Activated T-cell treated with anti-CD3 and anti-CD28 coated beads, Interleukin-2, amount 50 U/mL, for 4 hours (primary cell): Measurements from ENCODE around the gene ZNF446. TPM values are rescaled to one million over a fixed set of nuclear protein-coding genes. Genes with fewer than 3 reads are reported as not detected.
A peak's percentile ranks its signal among the peaks of the same experiment; 100 is the strongest.
"Not testable (repeated sequence)": the region's sequence is repeated elsewhere in the genome, so short reads cannot be mapped to it uniquely, and the experiment has no call there.

Experiments
- ATAC-seq, 2 donors: fragments of 200-7000 bp; cut with Tn5 transposase; one replicate each; pipeline ENCODE4 v1.10.0; 2021
- DNase-seq: peaks from one replicate; pipeline ENCODE4 v3.0.0-alpha.2; 2020
- H3K27me3 Mint-ChIP-seq: one replicate; pipeline ENCODE4 v1.8.0; 2021; ENCODE audit warnings: low read depth, mixed read lengths
- H3K36me3 Mint-ChIP-seq: one replicate; pipeline ENCODE4 v1.8.0; 2022; ENCODE audit warnings: mixed read lengths; ENCODE audit not compliant: insufficient read depth
- H3K4me1 Mint-ChIP-seq: one replicate; pipeline ENCODE4 v1.8.0; 2021; ENCODE audit warnings: low read depth, mixed read lengths
- H3K4me3 Mint-ChIP-seq: one replicate; pipeline ENCODE4 v1.8.0; 2021; ENCODE audit warnings: mild to moderate bottlenecking, moderate library complexity, mixed read lengths
- H3K9me3 Mint-ChIP-seq: one replicate; pipeline ENCODE4 v1.8.0; 2021; ENCODE audit warnings: mixed read lengths
- total RNA-seq, 3 donors: library from RNA; stranded (reverse); gene quantifications; one replicate each; pipeline ENCODE4 v1.2.1, GENCODE V29; 2021

Gene ZNF446
- total RNA-seq, 3 donors from 2014 or later, result 5.3 to 6.4 (median 6.0) TPM

DNA sequence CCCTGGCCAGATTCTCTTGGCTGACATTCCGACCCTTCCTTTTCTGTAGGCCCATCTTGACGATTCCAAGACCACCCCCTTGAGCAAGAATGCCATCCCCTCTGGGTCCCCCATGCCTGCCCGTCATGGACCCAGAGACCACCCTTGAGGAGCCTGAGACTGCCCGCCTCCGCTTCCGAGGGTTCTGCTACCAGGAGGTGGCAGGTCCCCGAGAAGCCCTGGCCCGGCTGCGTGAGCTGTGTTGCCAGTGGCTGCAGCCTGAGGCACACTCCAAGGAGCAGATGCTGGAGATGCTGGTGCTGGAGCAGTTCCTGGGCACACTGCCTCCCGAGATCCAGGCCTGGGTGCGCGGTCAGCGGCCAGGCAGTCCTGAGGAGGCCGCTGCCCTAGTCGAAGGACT lies 978 bp downstream of the ZNF446 start:
- Mint-ChIP-seq H3K27me3 (no peaks in the 10 kb centered on the region), H3K4me3 (peak overlapping the region; percentile 90), H3K36me3 (peaks cover 6% of the 10 kb centered on the region), H3K4me1 (peaks cover 19% of the 10 kb centered on the region), H3K9me3 (no peaks in the 10 kb centered on the region)
- DNase-seq, result no peak
- no peak for ATAC-seq

DNA sequence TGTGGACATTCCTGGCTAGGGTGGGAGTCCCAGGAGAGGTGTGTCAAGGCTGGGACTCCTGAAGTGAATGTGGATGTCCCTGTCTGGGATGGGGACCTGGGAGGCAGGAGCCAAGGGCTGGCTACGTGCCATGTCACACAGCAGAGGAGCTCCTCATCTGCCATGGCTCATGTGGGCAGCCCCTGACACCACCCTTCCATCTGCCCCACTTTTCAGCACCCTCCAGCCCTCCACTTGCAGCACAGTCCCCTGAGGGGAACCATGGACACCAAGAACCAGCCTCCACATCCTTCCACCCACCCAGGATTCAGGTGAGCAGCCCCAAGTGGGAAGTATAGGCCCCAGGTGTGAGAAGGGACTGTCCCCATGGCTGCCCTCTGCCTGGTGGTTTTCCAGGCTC lies 1.7 kb downstream of the ZNF446 start:
- peaks cover 19% of the 10 kb centered on the region for H3K4me1 Mint-ChIP-seq
- H3K36me3 Mint-ChIP-seq, result peaks cover 2% of the 10 kb centered on the region
- no peak for ATAC-seq
- H3K27me3 Mint-ChIP-seq, result no peaks in the 10 kb centered on the region
- no peak for DNase-seq
- H3K9me3 Mint-ChIP-seq, result no peaks in the 10 kb centered on the region
- H3K4me3 Mint-ChIP-seq, result no peak overlapping the region

DNA sequence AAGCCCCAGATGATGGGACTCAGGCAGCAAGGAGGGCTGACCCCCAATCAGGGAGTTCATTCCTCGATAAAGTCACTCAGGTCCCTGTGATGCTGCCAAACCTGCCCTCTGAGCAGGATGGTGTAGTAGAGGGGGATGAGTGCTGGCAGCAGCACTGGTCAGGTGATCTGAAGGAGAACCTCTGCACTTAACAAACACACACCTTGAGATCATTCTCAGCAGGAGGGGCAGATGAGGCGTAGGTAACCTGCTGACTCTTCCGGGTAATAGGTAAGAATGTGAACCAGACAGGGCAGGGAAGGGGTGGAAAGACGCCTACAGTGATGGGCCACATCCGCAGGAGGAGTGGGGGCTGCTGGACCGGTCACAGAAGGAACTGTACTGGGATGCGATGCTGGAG lies 3.2 kb downstream of the ZNF446 start:
- DNase-seq, result no peak
- Mint-ChIP-seq H3K9me3 (no peaks in the 10 kb centered on the region), H3K4me1 (peaks cover 19% of the 10 kb centered on the region), H3K4me3 (no peak overlapping the region), H3K36me3 (peaks cover 2% of the 10 kb centered on the region), H3K27me3 (no peaks in the 10 kb centered on the region)
- ATAC-seq, result no peak

DNA sequence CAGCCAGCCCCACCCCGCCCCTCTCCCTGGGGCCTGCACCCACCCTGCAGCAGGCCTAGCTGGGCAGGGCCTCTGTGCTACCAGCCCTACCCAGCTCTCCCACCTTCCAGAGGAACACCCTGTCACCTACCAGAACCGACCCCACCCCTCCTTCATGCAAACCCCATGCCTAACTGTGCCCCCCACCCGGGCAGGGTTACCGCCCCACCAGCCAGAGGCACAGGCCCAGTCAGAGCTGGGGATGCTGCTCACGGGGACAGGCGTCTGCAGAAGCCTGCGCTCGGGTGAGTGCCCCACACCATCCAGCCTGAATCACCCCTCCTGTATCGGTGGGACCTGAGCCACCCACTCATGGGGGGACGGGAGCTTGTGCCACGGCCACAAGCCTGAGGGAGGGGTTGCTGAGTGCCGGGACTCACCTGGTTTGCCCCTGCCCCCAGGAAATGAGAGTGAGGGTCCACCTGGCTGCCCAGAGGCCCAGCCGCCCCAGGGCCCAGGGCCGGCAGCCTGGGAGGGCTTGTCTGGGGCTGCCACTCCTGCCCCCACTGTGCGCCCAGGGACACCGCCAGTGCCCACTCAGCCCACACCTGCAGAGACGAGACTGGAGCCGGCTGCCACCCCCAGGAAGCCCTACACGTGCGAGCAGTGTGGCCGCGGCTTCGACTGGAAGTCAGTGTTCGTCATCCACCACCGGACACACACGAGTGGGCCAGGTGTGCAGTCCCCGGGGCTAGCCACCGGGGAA lies 3.8 kb downstream of the ZNF446 start:
- peaks cover 16% of the 10 kb centered on the region for H3K4me1 Mint-ChIP-seq
- no peak overlapping the region for H3K4me3 Mint-ChIP-seq
- peaks cover 2% of the 10 kb centered on the region for H3K36me3 Mint-ChIP-seq
- DNase-seq (no peak), ATAC-seq (no peak)
- no peaks in the 10 kb centered on the region for H3K9me3 Mint-ChIP-seq
- no peaks in the 10 kb centered on the region for H3K27me3 Mint-ChIP-seq

DNA sequence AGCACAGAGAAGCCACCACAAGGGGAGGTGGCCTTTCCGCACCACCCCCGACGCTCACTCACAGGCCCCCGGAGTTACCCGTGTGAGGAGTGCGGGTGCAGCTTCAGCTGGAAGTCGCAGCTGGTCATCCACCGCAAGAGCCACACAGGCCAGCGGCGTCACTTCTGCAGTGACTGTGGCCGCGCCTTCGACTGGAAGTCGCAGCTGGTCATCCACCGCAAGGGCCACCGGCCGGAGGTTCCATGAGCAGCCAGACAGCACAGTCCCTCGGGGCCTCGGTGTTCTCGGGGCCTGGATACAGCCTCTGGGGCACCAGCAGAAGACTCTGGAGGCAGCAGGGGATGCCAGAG lies 4.3 kb downstream of the ZNF446 start:
- Mint-ChIP-seq H3K4me1 (peaks cover 12% of the 10 kb centered on the region), H3K27me3 (no peaks in the 10 kb centered on the region), H3K4me3 (no peak overlapping the region), H3K36me3 (peaks cover 2% of the 10 kb centered on the region), H3K9me3 (no peaks in the 10 kb centered on the region)
- no peak for ATAC-seq
- DNase-seq, result no peak

DNA sequence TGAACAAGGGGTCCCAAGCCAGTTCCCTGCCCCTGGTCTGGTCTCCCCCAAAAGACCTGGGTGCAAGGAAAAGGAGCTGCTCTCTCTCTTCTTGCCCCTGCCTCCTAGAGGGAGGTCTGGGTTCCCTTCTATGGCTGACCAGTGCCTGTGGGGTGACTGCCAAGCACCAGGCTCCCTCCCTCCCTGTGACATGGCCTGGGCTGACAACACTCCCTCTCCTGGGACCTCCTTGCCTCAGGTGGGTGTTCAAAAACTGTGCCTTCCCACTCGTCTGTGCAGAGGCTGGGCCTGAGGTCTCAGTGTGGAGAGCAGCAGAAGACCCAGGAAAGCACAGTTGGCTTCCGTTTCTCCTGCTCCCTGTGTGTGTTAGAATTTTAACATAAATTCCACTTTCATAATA lies 4.7 kb downstream of the ZNF446 start:
- no peaks in the 10 kb centered on the region for H3K9me3 Mint-ChIP-seq
- H3K36me3 Mint-ChIP-seq, result peaks cover 2% of the 10 kb centered on the region
- no peaks in the 10 kb centered on the region for H3K27me3 Mint-ChIP-seq
- DNase-seq, result no peak
- no peak for ATAC-seq
- H3K4me1 Mint-ChIP-seq, result peaks cover 9% of the 10 kb centered on the region
- no peak overlapping the region for H3K4me3 Mint-ChIP-seq

DNA sequence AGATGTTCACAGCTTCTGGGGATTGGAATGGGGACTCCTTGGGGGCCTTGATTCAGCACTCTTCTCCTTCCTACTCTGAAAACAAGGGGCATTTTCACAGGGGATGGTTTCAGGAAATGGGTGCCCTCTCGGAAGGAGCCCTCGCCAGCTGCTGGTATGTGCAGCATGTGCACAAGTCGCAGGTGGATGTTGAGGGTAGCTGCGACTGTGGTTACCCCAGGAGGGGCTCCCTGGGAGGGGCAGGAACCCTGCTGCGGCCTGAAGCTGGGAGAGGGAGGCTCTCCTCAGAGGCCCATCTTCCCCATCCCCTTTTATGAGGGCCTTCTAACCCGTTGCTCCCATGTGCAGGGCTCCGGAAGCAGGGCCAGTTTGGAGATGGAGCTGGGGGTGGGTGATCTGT lies 6.2 kb downstream of the ZNF446 start:
- H3K9me3 Mint-ChIP-seq, result no peaks in the 10 kb centered on the region
- no peaks in the 10 kb centered on the region for H3K4me1 Mint-ChIP-seq
- no peak for DNase-seq
- H3K27me3 Mint-ChIP-seq, result no peaks in the 10 kb centered on the region
- ATAC-seq, result no peak
- peaks cover 2% of the 10 kb centered on the region for H3K36me3 Mint-ChIP-seq
- H3K4me3 Mint-ChIP-seq, result no peak overlapping the region

DNA sequence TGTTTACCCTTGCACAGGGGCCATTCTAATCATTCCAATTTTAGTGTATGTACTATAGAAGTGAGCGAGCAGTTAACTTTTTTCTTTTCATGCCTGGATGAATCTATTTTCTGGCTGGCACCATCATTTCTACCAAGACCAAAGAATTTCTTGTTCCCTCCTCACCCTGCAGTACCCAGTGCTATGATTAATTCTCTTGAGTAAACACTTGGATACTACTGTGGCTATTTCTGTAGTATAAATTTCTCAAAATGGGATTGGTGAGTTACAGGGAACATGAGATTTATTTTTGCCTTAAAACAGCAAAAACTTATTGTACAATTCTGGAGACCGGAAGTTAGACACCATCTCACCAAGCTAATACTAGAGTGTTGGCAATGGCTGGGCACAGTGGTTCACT lies 7.6 kb downstream of the ZNF446 start:
- no peak overlapping the region for H3K4me3 Mint-ChIP-seq
- ATAC-seq, result no peak
- no peaks in the 10 kb centered on the region for H3K27me3 Mint-ChIP-seq
- no peak for DNase-seq
- H3K4me1 Mint-ChIP-seq, result no peaks in the 10 kb centered on the region
- no peaks in the 10 kb centered on the region for H3K9me3 Mint-ChIP-seq
- peaks cover 2% of the 10 kb centered on the region for H3K36me3 Mint-ChIP-seq

DNA sequence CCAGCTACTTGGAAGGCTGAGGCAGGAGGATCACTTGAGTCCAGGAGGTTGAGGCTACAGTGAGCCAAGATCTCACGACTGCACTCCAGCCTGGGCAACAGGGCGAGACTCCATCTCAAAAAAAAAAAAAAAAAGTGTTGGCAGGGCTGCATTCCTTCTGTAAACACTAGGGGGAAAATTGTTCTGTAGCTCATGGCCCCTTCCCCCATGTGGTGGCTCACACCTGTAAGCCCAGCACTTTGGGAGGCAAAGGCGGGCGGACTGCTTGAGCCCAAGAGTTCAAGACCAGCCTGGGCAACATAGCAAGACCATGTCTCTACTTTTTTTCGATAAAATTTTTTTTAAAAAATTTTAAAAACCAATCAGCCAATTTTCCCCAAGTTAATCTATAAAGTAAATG lies 8.2 kb downstream of the ZNF446 start:
- not testable (repeated sequence) for H3K27me3 Mint-ChIP-seq, H3K4me1 Mint-ChIP-seq, DNase-seq, ATAC-seq, H3K4me3 Mint-ChIP-seq, H3K36me3 Mint-ChIP-seq, H3K9me3 Mint-ChIP-seq

DNA sequence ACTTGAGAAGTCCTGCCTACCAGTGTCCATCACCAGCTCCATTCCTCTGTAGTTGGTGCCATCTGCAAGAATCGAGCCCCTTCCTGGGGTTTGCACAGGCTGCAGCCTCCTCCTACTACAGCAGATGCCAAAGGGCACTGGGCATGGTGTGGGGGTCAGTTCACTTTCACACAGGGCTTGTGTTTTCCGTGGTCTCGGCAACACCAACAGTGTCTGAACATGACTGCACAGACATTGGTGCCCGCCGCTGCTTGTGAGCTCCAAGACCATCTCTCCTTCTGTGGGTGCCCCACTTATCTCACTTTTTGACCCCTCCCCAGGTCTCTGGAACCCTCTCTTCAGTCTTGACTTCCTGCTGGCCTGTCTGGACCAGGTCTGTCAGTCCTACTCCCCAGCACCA lies 15.2 kb downstream of the ZNF446 start:
- Mint-ChIP-seq H3K4me1 (peaks cover 7% of the 10 kb centered on the region), H3K4me3 (no peak overlapping the region), H3K27me3 (no peaks in the 10 kb centered on the region), H3K36me3 (peaks cover 3% of the 10 kb centered on the region), H3K9me3 (no peaks in the 10 kb centered on the region)
- DNase-seq (no peak), ATAC-seq (no peak)

DNA sequence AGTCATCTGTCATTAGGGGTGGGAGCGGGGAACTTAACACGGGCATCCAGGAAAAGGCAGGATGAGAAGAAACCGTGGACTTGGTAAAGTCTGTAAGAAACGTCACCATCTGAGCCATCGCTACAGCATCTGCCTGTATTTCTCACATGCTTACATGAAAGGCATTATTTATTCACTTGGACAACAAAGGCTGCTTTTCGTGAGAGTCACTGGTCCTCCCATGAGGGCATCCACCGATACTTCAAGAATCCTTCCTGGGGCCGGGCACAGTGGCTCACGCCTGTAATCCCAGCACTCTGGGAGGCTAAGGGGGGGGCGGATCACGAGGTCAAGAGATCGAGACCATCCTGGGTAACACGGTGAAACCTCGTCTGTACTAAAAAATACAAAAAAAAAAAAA lies 16.1 kb downstream of the ZNF446 start:
- DNase-seq (no peak), ATAC-seq (no peak)
- no peaks in the 10 kb centered on the region for H3K27me3 Mint-ChIP-seq
- peaks cover 3% of the 10 kb centered on the region for H3K36me3 Mint-ChIP-seq
- no peak overlapping the region for H3K4me3 Mint-ChIP-seq
- H3K9me3 Mint-ChIP-seq, result no peaks in the 10 kb centered on the region
- H3K4me1 Mint-ChIP-seq, result peaks cover 7% of the 10 kb centered on the region

DNA sequence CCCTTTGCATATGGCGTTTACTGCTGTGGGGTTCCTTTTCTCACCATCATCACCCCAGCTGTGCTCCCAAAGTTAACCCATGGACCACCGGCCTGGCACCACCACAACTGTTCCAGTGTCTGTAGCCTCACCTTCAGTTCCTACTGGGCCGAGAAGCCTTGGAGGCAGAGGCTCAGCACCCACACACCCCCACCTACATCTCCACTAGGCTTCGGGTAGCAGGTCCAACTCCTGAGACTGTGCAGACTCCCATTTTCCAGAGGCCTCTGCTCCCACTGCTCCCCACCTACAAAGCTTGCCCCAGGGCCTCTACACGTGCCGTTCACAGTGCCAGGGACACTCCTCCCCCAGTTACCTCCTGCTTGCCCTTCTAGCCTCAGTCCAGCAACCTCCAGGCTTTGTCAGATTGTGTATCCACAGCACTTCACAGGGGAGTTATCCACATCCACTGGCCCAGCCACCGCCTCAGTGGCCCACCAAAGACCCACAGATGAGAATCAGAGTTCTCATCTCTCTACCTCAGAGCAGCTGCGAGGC lies 21.6 kb downstream of the ZNF446 start:
- peaks cover 19% of the 10 kb centered on the region for H3K4me1 Mint-ChIP-seq
- H3K27me3 Mint-ChIP-seq, result no peaks in the 10 kb centered on the region
- DNase-seq (no peak), ATAC-seq (no peak)
- H3K9me3 Mint-ChIP-seq, result peaks cover 16% of the 10 kb centered on the region
- peak overlapping the region; percentile 93 for H3K4me3 Mint-ChIP-seq
- H3K36me3 Mint-ChIP-seq, result peaks cover 1% of the 10 kb centered on the region

DNA sequence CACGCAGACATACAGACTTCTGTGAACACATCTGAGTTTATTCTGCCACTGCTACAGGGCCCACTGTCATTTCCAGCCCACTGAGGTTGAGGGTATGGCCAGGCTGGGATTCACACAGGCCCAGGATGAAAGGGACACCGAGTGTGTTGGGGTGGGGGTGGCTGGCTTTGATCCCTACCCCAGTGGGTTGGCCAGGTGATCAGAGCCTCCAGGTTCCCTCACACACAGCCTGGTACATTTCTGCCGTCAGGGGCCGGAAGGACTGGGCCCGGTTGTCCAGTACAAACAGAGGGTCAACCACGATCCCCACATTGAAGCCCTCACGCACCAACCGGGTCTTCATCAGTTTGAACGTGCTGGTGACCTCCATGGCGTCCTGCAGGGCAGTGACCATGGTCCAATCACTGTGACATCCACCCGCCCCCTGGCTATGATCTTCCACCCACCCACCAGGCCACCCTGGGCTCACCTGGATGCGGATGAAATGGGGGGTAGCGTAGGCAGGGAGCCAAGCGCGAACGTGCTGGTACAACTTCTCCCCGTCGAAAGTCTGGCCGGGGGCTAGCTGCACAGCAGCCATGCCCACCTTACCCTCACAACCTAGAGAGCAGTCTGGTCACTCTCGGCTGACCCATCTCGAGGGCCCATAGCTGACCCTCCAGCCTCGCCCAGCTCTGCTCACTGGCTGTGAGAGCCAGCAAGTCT lies 22.3 kb downstream of the ZNF446 start:
- ATAC-seq, result no peak
- DNase-seq, result no peak
- Mint-ChIP-seq H3K9me3 (peaks cover 16% of the 10 kb centered on the region), H3K4me3 (peak overlapping the region; percentile 93), H3K4me1 (peaks cover 19% of the 10 kb centered on the region), H3K36me3 (peaks cover 1% of the 10 kb centered on the region), H3K27me3 (no peaks in the 10 kb centered on the region)

DNA sequence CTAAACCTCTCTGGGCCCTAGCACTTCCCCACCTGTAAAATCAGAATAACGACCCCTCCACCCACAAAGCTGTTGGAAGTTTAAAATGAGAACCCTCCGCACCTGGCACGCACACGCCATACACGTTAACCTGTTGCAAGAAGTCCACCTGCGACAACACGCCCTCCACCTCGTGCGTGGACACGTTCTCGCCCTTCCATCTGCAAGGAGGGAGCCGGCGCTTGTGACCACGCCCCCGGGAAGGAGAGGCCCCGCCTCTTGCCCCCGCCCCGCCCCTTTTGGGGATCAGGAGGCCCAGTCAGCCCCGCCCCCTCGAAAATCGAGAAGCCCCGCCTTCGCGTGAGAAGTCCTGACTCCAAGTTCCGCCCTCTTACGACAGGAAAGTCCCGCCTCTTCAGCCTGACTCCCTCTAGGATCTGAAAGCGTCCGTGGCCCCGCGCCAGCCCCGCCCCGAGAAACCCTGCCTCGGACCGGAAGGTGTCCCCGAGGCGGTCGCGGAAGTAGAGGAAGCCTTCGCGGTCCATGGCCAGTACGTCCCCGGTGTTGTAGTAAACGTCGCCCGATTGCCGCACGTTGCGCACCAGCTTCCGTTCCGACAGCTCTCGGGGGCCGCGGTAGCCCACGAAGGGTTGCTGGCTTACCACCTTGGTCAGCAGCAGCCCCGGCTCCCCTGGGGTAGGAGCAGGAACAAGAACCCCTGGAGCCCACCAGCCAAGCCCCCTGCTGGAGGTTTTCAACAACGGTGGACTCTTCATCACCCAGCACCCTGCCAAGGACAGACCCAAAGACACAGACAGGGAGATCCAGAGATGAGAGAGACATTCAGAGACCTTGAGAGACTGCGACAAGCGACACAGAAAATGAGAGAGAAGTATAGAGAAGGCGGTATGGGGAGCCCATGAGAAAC lies 23.1 kb downstream of the ZNF446 start:
- peaks cover 1% of the 10 kb centered on the region for H3K36me3 Mint-ChIP-seq
- peaks cover 19% of the 10 kb centered on the region for H3K4me1 Mint-ChIP-seq
- H3K9me3 Mint-ChIP-seq, result peaks cover 16% of the 10 kb centered on the region
- H3K4me3 Mint-ChIP-seq, result peak overlapping the region; percentile 93
- no peaks in the 10 kb centered on the region for H3K27me3 Mint-ChIP-seq
- peak; percentile 96 for DNase-seq
- peak; percentile 98 for ATAC-seq
